A673 (cell line): ENCODE measurements around the gene LMCD1.

Experiments
- CTCF ChIP-seq: fragments of 300-800, 200-600 bp; sonication (generic); conservative IDR thresholded peaks from 2 replicates; pipeline ENCODE4 v1.5.1; 2017; ENCODE audit warnings: low read depth, mild to moderate bottlenecking, antibody characterized with exemption, low read length, moderate library complexity, mixed read lengths
- EZH2 ChIP-seq: fragments of 200-600 bp; sonication (generic); IDR thresholded peaks from 2 replicates; pipeline ENCODE4 v1.6.1; 2017; ENCODE audit warnings: borderline replicate concordance, low read depth, mild to moderate bottlenecking, mixed read lengths, antibody characterized with exemption, low read length; ENCODE audit not compliant: poor library complexity, severe bottlenecking

GRCh38 chr3:8556473-8556869 lies 54.8 kb downstream of the LMCD1 start:
- TF ChIP-seq CTCF (no peak), EZH2 (no peak)
